Stimulated activated CD8-positive, alpha-beta memory T cell treated with anti-CD3 and anti-CD28 coated beads, Interleukin-7, amount 100 ng/mL, for 1 hour (primary cell): Measurements from ENCODE around the gene FLT1.

Experiments
- DNase-seq, 2 donors: peaks; one replicate each; pipeline ENCODE4 v3.0.0-alpha.2; 2020; ENCODE audit warnings: low read depth in 2 of 2

Gene FLT1

DNA sequence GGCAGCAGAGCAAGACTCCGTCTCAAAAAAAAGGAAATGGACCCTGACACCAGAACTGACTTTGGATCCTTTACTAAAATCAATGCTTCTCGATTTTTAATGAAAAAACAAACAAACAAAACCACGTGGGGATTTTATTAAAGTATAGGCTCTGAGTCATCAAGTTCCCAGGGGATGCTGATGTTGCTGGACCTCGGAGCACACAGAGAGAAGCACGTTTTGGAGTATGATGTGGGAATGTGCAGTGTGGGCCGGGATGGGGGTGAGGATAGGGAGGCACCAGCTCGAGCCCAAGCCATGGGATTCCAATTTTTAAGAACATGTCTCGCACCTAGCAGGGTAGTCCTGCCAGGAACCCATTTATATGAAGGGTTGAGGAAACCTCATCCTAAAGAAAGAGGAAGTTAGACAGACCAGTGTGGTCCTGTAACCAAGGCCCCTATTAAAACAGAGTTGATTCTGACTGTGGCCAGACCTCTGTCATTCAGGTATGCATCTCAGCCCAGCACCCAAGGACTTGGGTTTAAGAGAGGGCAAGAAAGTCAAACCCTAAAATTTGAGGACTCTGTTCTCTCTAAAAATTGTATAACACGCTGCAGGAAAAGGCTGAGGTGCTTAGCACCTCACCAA, 6.4 kb downstream of the FLT1 start:
- DNase-seq: no peak

DNA sequence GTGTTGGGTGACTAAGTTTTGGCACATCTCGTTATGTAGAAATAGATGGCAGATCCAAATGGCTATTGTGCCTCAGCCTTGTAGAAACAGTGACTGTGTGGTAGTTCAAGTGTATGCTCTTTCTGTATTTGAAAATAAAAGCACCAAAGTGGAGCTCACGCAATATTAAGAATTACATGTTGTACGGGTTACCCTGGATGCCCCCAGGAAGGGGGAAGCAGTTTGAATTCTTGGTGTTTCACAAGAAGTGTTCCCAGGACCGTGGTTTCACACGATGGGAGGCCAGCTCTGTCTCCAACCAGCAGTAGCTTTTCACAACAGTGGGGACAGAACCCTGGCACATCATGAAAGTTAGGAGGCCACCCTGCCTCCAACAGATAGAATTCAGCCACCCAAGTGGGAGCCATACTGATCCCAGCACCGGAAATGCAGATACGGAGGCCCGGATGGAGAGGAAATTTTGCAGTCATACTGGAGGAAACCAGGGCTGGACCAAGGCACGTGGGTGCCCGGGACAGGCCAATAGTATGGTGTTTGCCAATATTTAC, 8.9 kb downstream of the FLT1 start:
- DNase-seq: no peak

DNA sequence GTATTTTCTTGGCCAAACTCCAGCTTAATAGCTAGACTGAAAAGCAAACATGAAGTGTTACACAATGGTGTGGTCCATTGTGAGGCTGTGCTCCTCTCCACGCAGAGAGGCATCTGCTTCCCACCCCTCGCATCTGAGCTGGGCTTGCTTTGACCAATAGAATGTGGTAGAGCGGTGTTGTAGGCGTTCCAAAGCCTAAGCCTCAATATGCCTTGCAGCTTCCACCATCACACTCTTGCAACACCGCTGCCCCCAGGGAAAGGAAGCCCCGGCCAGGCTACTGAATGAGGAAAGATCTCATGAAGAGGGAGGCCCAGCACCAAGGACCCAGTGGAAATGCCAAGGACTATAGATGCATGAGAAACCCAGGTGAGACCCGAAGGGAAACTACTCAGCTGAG, 9.4 kb downstream of the FLT1 start:
- no peak for DNase-seq

DNA sequence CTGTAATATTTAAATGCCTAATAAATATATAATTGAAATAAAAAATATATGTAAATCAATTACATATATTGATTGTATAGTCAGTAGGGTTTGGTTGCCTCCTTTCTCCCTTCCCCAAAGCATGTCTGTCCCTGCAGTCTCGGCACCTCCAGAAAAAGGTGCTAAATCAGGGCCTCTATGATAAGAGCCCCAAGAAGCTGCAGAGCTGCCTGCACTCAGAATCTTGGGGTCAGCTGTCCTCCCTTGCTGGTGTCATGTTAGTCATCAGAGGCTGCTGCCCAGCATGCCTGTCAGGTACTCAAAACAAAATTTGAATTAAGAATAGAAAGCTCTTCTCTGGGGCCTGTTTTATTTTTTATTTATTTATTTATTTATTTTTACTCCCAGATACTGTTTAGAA, 9.8 kb downstream of the FLT1 start:
- DNase-seq: no peak

DNA sequence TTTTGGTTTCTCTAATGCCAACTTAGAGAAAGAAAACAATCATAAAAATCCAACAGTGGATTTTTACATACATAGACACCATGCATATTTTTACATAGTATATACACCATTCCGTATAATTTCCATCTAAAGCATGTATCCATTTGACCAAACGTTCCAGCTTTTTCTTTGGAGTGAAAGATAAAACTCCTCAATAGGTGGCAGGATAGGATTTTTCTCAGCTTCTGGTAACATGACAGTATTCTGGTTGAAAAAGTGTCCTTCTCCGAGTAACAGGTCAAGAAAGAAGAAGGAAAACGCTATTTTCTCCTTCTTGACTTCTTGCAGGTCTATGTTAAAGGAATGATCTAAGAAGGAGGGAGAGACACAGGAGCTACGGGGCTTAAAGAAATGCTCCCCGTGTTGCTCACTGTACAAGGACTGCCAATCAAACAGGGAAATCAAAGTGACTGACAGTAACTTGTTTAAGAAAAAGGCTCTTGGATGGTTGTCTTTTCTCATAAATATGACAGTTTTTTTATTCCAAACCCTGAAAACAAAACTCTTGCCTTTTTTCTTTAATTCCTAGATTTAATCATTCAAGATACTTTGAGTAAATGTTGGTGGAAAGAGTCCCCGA, 11.5 kb downstream of the FLT1 start:
- no peak for DNase-seq

DNA sequence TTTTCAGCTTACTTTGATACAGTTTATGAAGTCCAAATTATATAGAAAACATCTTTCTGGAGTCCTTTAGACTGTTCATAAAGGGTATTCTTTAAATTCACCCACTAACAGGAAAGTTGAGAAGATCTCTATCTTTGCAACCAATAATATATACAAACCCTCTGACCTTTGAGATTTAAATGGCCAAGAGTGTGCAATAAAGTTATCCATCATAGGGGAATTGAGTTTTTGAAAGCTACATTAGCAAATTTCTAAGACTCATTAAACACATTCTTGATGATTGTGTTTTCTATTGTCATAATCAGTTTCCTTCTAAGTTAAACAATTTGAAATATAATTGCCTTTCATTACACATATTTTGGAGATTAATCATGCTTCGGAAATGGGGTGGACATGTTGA, 15.9 kb downstream of the FLT1 start:
- DNase-seq: no peak

DNA sequence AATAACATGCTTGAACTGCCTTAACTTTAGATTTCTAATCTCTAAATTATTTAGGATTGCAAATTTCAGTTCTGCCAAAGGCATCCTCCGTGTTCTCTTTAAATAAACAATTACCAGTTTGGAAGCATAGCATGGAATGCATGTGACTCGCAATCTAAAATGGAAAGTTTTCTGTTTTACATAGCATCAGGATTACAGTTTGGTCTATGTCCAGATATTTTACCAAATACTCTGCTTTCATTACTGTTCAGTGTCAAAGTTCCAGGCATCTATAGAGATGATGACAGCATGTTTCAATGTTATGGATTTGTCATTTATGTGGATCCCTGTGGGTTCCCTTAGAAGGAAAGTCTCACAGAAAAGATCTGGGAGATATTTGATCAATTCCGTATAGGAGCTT, 16.8 kb downstream of the FLT1 start:
- no peak for DNase-seq

DNA sequence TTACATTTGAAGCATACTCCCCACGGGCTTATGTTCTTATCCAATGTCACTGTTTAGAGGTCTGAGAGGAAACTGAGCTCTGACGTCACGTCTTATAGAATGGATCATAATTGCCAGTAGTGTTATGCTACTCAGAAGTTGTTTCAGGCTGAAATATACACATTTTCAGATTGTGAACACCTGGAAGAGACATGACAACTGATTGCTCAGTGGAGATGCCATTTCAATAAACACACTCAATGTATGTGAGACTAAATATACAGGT, 17.3 kb downstream of the FLT1 start:
- DNase-seq: no peak

DNA sequence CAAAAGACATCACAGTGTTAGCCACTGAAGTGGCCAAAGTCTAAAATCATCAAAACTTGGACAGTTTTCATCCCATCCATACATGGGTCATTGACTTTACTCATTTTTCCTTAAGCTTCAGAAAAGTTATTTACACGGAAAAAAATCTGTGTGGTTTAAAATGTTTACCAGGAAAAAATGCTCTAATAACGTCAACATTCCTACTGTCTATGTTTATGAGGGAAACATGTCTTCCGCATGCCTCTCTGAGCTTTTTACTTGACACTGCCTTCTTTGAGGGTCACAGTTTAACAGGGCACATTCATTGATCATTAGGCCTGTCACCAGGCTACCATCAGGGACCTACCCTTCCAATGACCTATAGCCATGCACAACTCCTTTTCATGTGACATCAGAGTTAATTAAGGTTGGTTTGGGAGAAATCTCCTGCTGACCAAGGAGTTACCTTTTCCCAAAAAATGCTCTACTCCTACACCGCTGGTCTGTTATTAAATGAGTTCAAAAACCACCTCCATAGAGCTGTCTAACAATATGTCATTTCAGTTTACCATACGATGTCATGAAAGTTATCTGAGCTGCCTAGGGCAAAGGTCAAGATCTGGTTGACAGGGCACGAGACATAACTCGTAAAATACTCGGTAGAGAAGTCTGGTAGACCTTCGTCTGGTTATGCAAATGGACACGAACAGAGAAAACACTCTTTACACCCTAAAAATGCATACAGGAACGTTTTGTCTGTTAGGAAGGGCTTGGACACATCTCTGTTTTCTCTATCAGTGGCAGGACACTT, 17.8 kb downstream of the FLT1 start:
- DNase-seq: no peak

DNA sequence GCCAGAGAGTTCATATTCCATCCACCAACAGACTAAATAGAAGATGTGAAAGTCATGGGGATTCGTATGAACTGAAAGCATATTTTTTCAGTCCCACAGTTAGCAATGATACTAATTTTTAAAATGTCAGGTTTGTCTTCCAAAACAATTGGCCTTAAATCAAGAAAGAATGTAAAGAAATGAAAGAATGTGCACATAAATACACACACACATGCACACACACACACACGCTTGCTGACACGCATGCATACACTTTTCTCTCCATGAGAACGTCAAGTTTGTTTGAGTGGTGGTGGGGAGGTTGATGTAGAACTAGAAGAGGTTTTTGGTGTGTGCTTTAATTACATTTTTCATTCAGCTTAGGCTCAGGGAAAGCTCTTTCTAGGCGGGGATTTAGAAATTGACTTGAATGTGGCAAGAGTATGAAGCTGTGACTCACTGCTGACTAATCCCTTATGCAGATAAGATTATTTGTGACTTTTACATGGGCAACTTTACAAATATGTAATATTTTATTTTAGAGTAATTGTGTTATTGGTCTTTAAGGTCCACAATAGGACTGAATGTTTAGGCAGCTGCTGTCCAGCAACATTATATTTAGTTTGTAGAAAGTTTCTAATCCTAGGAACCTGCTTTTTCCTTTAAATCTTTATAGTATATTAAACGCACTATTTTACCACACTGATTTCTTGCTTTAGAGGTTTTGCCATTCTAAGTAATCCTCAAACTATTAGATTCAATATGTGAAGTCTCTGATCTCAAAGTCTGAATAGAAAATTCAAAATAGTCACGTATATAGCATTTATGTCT, 18.8 kb downstream of the FLT1 start:
- no peak for DNase-seq

DNA sequence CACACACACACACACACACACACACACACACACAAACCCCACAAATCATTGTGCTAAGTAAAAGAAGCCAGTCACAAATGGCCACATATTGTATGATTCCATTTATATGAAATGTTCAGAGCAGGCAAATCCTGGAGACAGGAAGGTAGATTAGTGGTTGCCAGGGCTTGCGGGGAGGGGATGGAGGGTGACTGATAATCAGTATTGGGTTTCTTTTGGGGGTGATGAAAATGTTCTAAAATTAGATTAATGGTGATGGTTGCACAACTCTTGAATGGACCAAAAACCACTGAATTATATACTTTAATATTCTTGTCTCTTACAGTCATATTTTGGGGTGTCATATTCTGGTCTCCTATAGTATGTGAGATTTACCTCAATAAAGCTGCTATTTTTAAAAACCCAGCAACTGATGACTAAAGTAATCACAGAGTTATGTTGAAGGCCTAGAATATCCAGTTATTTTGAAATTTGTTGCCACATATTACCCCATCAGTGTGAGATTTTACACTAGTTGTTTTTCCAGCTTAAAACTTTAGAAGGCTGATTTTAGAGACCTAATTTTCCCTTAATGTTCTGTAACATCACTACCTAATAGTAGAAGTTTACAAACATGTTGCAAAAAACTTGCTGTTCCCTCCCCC, 20.3 kb downstream of the FLT1 start:
- no peak for DNase-seq

DNA sequence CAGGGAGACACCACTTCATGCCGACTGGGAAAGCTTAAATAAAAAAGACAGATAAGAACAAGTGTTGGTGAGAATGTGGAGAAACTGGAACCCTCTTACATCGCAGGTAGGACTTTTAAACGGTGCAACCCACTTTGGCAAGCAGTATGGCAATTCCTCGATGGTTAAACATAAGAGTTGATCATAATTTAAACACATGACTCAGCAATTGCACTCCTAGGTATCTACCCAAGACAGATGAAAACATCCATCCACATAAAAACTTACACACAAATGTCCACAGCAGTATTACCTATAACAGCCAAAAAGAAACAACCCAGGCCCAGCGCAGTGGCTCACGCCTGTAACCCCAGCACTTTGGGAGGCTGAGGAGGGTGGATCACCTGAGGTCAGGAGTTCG, 21.9 kb downstream of the FLT1 start:
- no peak for DNase-seq

DNA sequence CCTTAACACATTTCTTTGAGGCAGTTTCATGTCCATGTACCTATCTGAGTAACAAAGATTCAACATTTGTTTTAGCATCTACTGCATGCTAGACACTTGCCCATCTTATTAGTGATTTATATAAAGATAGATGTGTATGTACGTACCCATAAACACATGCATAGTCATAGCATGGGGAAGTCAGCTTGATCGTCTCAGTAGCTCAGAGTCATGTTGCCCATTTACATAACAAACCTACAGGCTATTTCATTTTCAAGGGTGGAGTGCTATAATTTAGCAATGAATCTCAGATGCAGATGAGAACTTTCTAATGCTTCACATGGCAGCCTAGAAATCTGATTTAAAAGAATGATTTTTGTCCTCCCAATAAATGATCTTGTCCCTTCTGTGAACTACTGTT, 23.5 kb downstream of the FLT1 start:
- DNase-seq: no peak

DNA sequence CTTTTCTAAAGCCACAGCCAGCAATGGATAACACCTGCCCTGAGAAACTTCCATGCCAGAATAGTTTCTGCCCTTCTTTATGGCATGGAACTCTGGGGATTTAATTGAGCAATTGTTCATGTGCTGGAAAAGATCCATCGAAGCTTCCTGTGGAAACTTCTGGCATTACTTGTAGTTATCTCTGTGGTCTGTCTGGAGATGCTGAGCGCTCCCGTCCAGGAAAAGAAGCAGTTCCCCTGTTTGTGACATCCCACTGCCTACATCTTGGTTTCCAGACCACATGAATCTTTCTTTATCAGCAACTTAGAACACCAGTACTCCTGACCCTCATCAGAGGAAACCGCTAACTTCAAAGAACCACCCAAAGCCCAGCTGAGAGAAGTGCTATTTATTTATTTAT, 24.6 kb downstream of the FLT1 start:
- DNase-seq: no peak

DNA sequence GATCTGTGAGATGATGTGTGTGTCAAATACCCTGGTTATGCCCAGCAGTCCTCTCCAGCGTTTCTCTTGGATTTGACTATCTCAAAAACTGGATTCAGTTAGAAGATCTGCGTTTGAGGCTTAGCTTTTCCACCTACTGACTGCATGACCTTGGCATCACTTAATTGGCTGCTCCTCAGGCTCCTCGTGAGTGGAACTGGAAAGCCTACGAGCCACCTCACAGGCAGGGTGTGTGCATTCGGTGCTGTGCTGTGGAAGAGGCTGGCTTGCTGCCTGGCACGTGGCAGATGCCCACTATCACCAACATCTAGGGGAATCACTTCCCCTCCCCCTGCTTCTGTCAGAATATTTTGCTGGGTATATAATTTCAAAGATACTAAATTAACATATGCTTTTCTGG, 25.6 kb downstream of the FLT1 start:
- no peak for DNase-seq

DNA sequence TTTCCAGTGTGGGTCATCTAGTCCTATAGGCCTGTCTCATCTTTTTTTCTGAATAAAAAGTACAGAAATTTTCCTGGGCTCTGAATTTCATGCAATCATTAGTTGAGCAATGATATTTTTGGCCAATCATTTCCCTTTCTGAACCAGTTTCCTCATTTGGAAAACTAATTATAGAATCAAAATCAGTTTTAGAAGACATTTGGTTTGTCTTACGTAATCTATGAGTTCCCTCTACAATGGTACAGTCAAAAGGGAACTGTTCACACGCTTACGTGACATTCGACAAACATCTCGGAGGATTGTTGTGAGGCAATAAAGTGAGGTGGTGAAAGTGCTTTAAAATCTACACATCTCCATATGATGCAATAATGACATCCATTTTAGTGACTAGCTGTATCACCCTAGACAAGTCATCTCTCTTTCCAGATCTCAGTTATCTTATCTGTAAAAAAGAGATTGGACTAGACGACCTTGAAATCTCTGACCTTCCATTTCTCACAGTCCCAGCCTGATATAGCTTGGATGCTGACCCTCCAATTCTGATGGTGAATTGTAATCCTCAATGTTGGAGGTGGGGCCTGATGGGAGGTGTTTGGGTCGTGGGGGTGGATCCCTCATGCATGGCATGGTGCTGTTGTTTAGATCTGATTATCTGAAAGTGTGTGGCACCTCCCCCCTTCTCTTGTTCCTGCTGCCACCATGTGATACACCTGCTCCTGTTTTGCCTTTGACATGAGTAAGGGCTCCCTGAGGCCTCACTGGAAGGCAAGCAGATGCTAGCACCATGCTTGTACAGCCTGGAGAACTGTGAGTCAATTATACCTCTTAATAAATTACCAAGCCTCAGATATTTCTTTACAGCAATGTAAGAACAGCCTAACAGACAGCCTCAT, 26.7 kb downstream of the FLT1 start:
- no peak for DNase-seq

DNA sequence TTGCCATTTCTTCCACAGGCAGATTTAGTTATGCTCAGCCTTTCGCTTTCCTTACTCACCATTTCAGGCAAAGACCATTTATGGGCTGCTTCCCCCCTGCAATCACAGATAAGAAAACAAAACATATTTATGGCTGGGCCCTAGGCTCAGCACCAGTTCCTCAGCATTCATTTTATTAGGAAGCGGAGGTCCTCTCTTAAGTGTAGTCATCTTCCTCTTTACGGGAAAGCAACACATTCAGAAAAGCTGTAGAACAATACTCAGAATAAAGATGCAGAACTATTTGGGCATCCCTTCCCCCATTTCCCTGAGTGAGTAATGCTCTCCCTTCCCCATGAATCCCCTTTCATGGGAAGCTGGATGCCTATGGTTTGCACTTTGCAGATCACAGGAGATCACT, 27.9 kb downstream of the FLT1 start:
- no peak for DNase-seq

DNA sequence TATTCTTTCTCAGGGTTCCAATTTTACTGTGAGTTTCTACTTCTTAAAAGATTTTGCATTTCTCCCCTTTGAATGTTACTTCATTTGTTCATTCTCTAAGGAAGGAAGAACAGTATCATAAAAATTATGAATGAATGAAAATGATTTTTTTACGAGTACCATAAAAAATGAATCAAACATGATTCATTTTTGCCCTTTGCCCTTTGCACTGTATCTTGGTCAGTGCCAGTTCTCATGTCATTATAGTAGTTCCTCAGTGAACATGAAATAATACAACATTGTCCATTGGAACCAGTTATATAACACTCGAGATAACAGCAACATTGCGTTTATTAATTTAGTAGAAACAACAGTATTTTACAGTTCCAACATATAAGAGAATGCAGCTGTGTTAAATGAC, 28.8 kb downstream of the FLT1 start:
- no peak for DNase-seq

DNA sequence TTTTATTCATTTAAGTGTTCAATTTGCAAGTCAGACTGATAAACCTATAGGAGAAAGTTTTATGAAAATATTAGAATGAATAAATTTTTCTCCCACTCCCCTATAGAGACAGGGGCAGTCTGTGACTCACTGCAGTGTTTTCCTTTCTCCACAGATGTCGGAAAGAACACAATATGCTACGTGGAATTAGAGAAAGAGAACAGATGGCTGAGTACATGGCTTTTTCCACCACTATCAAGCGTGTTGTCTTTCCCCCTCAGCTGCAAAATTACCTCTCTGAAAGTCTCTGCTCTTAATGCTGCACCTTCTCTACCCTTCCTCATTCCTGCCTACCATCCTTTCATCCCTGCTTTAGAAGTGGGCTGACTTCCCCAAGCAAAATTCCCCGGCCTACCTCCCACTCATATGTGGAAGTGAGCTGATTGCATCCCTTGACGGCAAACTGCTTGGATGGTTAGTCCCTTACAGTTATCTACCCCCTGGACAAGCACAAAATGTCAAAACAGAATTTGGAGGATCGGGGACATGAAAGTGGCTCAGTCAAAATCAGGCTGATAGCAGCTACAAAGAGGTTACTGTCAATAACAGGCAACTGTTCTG, 30.0 kb downstream of the FLT1 start:
- no peak for DNase-seq

DNA sequence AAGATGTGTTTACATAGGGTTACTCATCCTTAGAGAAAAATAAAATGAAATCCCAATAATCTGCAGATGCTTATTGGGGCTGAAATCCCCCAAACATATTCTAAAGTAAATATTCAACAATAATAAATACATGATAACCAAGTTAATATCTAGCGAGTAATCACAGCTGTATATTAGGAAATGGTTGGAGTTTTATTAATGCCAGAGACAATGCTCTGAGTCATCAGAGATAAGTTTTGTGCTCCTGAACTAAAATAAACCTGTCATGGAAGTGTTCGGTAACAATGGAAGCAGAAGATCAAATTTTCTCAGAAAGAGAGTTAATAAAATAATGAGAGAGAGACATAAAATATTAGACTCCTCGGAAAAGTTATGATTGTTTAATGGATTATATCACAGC, 31.4 kb downstream of the FLT1 start:
- DNase-seq: no peak

DNA sequence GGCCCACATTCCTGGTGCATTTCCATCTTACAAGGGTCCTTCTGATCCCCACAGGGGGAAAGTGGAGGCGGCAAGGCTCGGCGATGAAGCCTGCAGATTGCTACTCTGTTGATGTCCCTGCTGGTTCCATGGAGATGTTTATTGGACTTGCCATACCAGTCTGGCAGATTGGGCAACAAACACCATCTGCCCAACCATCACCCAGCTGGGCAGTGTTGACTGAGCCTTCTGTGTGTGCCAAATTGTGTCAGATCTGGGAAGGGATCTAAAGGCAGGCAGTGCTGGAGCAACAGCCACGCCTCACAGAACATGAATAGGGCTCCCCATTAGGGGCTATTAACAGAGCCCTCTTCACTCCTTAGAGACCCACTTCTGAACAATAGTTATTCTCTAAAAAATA, 35.0 kb downstream of the FLT1 start:
- DNase-seq: no peak
